Gastrocnemius medialis (tissue), 4 donors: ENCODE results near the gene APOL4. TPM values are rescaled to one million over a fixed set of nuclear protein-coding genes. Genes with fewer than 3 reads are reported as not detected.

Experiments used
- ATAC-seq, 2 donors: fragments of 150-250 bp; one replicate each; pipeline ENCODE4 v1.9.1; 2016
- DNase-seq, 2 donors: peaks; one replicate each; pipeline ENCODE4 v3.0.0-alpha.2; 2019
- H3K27ac ChIP-seq, 4 donors: fragments of 200-600 bp; sonication (generic); 1 replicate in 1 of 4; 2 replicates in 3 of 4; pipeline ENCODE4 v1.5.1; 2016 to 2018; ENCODE audit warnings: mild to moderate bottlenecking in 2 of 4, moderate library complexity in 1 of 4
- H3K27me3 ChIP-seq, 3 donors: fragments of 200-600 bp; sonication (generic) in 2 of 3; 1 replicate in 1 of 3; 2 replicates in 2 of 3; pipeline versions ENCODE4 v1.5.1 to v1.6.0; 2016 to 2019; ENCODE audit warnings: mild to moderate bottlenecking in 1 of 3, moderate library complexity in 1 of 3
- H3K36me3 ChIP-seq, 2 donors: fragments of 200-600 bp; sonication (generic) in 1 of 2; one replicate each; pipeline ENCODE4 v1.5.1; 2017 to 2018
- H3K4me1 ChIP-seq, 2 donors: fragments of 200-600 bp; sonication (generic) in 1 of 2; one replicate each; pipeline ENCODE4 v1.5.1; 2016 to 2017; ENCODE audit warnings: mild to moderate bottlenecking in 2 of 2
- H3K4me3 ChIP-seq, 4 donors: fragments of 200-600 bp; sonication (generic) in 3 of 4; 1 replicate in 1 of 4; 2 replicates in 3 of 4; pipeline ENCODE4 v1.5.1; 2016 to 2019; ENCODE audit warnings: mild to moderate bottlenecking in 2 of 4
- H3K9me3 ChIP-seq, 3 donors: fragments of 200-600 bp; sonication (generic) in 2 of 3; 1 replicate in 1 of 3; 2 replicates in 2 of 3; pipeline ENCODE4 v1.5.1; 2016 to 2019
- POLR2A ChIP-seq, 2 donors: fragments of 450-650 bp; IDR thresholded peaks; one replicate each; pipeline ENCODE4 v1.6.1; 2017; ENCODE audit warnings: antibody characterized with exemption in 2 of 2, mild to moderate bottlenecking in 2 of 2, moderate library complexity in 2 of 2
- in situ Hi-C, 4 donors: fragments of 200-750 bp; cut with MboI; loops; one replicate each; pipeline versions ENCODE4 v1.15.0 to v1.8.0; 2017; ENCODE audit warnings: low sequenced_read_pairs in 4 of 4
- intact Hi-C: fragments of 100-400 bp; cut with DNase I; formaldehyde crosslinking; loops from one replicate; pipeline ENCODE4 v1.15.1; 2023; ENCODE audit warnings: low total_unique reads
- total RNA-seq, 4 donors: library from RNA; depleted of rRNA; stranded (reverse); fragments of >200 nt; gene quantifications; one replicate each; pipeline versions ENCODE4 v1.1.0 to v1.2.3, GENCODE V29; 2016
- TF ChIP-seq, protein P1 (sequence below), 5 experiments: fragments of 450-650 bp in 3 of 5; fragments of 200-600 bp in 2 of 5; sonication (generic) in 2 of 5; IDR thresholded peaks in 4 of 5; conservative IDR thresholded peaks in 1 of 5; 1 replicate in 4 of 5; 2 replicates in 1 of 5; pipeline ENCODE4 v1.5.1; 2016 to 2019; ENCODE audit warnings: antibody characterized with exemption in 5 of 5, mild to moderate bottlenecking in 3 of 5, moderate library complexity in 3 of 5

APOL4 gene
- total RNA-seq, 4 donors from 2014 or later = 1.5 to 2.3 (median 2.0) TPM; not detected in 1

DNA sequence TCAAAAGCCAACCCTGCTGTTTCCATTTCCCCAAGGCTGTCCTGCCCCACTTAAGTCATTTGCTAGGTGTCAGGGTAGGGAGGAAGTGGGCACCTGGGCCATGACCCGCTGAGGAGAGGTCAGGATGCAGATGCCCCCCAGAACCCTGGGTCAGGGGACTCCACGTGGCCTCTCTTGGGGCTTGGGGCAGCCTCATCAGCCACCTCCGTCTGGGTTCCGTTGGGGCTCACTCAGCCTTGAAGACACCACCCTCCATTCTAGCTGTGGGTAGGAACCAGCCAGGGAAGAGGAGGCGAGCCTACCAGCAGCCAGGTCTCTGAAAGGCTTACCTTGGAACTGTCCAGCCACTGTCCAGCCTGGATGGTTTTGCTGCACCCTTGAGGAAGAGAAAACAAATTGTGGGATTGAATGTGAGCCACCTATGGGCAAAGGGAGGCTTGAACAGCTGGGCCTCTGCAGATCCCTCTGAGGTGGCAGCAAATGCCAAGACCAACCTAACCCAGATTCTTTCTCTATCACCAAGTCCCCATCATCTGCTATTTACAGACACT is 2.5 kb downstream of the APOL4 start:
- DNase-seq = no peak
- H3K36me3 ChIP-seq = no peaks in the 10 kb centered on the region
- no peaks in the 10 kb centered on the region for H3K9me3 ChIP-seq
- peaks cover 0 to 16% of the 10 kb centered on the region in 2 donors for H3K4me1 ChIP-seq
- in situ Hi-C loops (loop anchor here in 1 of 4 donors (10.0 kb wide), 1 partner anchor 76 kb away; no protein-coding TSS in a partner anchor), intact Hi-C loops (loop anchor here (2.0 kb wide), 2 partner anchors 22 to 88 kb away; no protein-coding TSS in a partner anchor)
- TF ChIP-seq, protein P1, sequence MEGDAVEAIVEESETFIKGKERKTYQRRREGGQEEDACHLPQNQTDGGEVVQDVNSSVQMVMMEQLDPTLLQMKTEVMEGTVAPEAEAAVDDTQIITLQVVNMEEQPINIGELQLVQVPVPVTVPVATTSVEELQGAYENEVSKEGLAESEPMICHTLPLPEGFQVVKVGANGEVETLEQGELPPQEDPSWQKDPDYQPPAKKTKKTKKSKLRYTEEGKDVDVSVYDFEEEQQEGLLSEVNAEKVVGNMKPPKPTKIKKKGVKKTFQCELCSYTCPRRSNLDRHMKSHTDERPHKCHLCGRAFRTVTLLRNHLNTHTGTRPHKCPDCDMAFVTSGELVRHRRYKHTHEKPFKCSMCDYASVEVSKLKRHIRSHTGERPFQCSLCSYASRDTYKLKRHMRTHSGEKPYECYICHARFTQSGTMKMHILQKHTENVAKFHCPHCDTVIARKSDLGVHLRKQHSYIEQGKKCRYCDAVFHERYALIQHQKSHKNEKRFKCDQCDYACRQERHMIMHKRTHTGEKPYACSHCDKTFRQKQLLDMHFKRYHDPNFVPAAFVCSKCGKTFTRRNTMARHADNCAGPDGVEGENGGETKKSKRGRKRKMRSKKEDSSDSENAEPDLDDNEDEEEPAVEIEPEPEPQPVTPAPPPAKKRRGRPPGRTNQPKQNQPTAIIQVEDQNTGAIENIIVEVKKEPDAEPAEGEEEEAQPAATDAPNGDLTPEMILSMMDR (IDR thresholded peaks at IDR 0.05 in 4 of 5, conservative IDR thresholded peaks at IDR 0.05 in 1 of 5) = no peak
- H3K27ac ChIP-seq = no peak overlapping the region
- ATAC-seq = peak in 1 of 2 donors; percentile 23
- no peaks in the 10 kb centered on the region for H3K27me3 ChIP-seq
- H3K4me3 ChIP-seq = no peak overlapping the region

- Histone ChIP-seq H3K27ac (peak overlapping the region in 2 of 4 donors; percentile 48 to 58), H3K36me3 (no peaks in the 10 kb centered on the region), H3K27me3 (no peaks in the 10 kb centered on the region), H3K9me3 (no peaks in the 10 kb centered on the region), H3K4me3 (no peak overlapping the region), H3K4me1 (peaks cover 0 to 16% of the 10 kb centered on the region in 2 donors)
- intact Hi-C loops (loop anchor here (2.0 kb wide), 2 partner anchors 22 to 88 kb away; no protein-coding TSS in a partner anchor), in situ Hi-C loops (loop anchor here in 1 of 4 donors (10.0 kb wide), 1 partner anchor 76 kb away; no protein-coding TSS in a partner anchor)
- no peak for TF ChIP-seq POLR2A (IDR thresholded peaks at IDR 0.05)
- TF ChIP-seq, protein P1 (IDR thresholded peaks at IDR 0.05 in 4 of 5, conservative IDR thresholded peaks at IDR 0.05 in 1 of 5) = no peak
- no peak for DNase-seq
- no peak for ATAC-seq
These were observed 3.1 kb downstream of the APOL4 start for GRCh38 chr22:36198536-36198935.

DNA sequence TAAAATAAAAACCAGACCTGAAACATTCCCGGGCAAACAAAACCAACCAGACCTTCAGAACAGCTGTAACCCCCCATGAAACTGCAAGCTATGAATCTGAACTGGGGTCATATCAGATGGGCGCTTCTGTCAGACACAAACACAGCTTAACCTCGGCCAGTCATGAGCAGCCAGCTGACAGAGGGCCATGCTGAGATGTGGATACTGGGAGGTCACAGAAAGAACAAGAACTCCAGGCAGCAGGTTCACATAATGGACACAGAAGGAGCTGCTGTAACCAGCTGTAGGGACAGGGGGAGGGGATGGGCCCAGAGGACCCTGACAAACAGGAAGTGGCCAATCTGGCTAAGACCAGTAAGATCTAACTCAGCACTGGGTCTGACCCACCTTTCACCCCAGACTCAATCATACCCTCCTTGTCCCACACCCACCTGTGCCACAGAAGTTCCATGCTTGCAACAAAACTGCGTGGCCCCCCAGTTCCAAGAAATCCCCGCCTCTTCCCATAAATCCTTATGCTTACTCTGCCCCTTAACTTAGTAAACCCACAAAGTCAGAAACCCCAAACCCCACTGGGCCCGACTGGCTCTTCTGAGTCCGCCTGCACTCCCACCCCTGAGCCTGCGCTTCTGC is 4.0 kb downstream of the APOL4 start:
- no peak overlapping the region for H3K4me3 ChIP-seq
- peak overlapping the region in 2 of 4 donors; percentile 48 to 58 for H3K27ac ChIP-seq
- no peaks in the 10 kb centered on the region for H3K27me3 ChIP-seq
- DNase-seq = no peak
- peaks cover 4 to 13% of the 10 kb centered on the region in 2 donors for H3K4me1 ChIP-seq
- TF ChIP-seq POLR2A (IDR thresholded peaks at IDR 0.05) = no peak
- TF ChIP-seq, protein P1 (IDR thresholded peaks at IDR 0.05 in 4 of 5, conservative IDR thresholded peaks at IDR 0.05 in 1 of 5) = no peak
- ATAC-seq = no peak
- no peaks in the 10 kb centered on the region for H3K9me3 ChIP-seq
- in situ Hi-C loops (loop anchor here in 1 of 4 donors (10.0 kb wide), 1 partner anchor 77 kb away; no protein-coding TSS in a partner anchor), intact Hi-C loops (loop anchor here (2.0 kb wide), 2 partner anchors 23 to 89 kb away; no protein-coding TSS in a partner anchor)
- no peaks in the 10 kb centered on the region for H3K36me3 ChIP-seq

DNA sequence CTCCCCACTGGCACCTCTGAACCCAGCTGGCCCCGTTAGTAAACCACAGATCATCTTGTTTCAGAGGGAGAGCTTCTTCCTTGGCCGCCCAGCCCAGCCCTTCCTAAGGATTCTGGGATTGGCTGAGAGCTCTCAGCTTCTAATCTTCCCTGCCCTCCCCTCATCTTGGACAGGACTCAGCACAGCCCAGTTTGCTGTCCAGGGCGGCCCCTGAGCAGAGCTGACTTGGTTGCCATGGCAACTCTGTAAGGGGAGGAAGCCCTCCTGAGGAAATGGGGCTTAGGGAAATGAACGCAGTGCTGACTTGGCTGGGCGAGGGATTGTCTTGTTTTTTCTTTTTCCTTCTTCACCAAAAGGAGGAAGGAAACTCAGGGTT is 4.6 kb downstream of the APOL4 start:
- no peaks in the 10 kb centered on the region for H3K9me3 ChIP-seq
- in situ Hi-C loops = loop anchor here in 1 of 4 donors (10.0 kb wide), 1 partner anchor 78 kb away; no protein-coding TSS in a partner anchor
- ATAC-seq = peak in 1 of 2 donors; percentile 14
- DNase-seq = peak; percentile 29 to 44
- H3K4me1 ChIP-seq = peaks cover 5 to 11% of the 10 kb centered on the region in 2 donors
- no peaks in the 10 kb centered on the region for H3K27me3 ChIP-seq
- TF ChIP-seq, protein P1 (IDR thresholded peaks at IDR 0.05 in 4 of 5, conservative IDR thresholded peaks at IDR 0.05 in 1 of 5) = no peak
- no peak for TF ChIP-seq POLR2A (IDR thresholded peaks at IDR 0.05)
- H3K4me3 ChIP-seq = no peak overlapping the region
- H3K36me3 ChIP-seq = no peaks in the 10 kb centered on the region
- intact Hi-C loops = no loop called here
- H3K27ac ChIP-seq = peak overlapping the region in 1 of 4 donors; percentile 58
